ENCODE results near the gene ID4. TPM values are rescaled to one million over a fixed set of nuclear protein-coding genes. Genes with fewer than 3 reads are reported as not detected.

Gene ID4
- total RNA-seq, 4 donors from 2014 or later: 29.2 to 147 (median 57.5) TPM

GRCh38 chr6:19873031-19873430 is 35.9 kb downstream of the ID4 start:
- H3K4me3 ChIP-seq: no peak overlapping the region
- TF ChIP-seq POLR2A (IDR thresholded peaks at IDR 0.05) (no peak), CTCF (IDR thresholded peaks at IDR 0.05) (no peak)

GRCh38 chr6:19876672-19877071 is 39.5 kb downstream of the ID4 start:
- Histone ChIP-seq H3K4me3 (no peak overlapping the region), H3K9me3 (no peaks in the 10 kb centered on the region), H3K4me1 (no peaks in the 10 kb centered on the region), H3K27ac (no peak overlapping the region), H3K36me3 (no peaks in the 10 kb centered on the region), H3K27me3 (no peaks in the 10 kb centered on the region)
- TF ChIP-seq POLR2A (IDR thresholded peaks at IDR 0.05) (no peak), CTCF (IDR thresholded peaks at IDR 0.05) (no peak)
- intact Hi-C loops (cut with DNase I; ENCODE audit: low total_unique reads): no loop called here
- DNase-seq: no peak

More at GRCh38 chr6:19873031-19873430, 35.9 kb downstream of the ID4 start:
- DNase-seq: no peak
- H3K27me3 ChIP-seq: no peaks in the 10 kb centered on the region
- H3K9me3 ChIP-seq: no peaks in the 10 kb centered on the region
- H3K36me3 ChIP-seq: no peaks in the 10 kb centered on the region
- no peak overlapping the region for H3K27ac ChIP-seq
- H3K4me1 ChIP-seq: no peaks in the 10 kb centered on the region
- intact Hi-C loops (cut with DNase I; ENCODE audit: low total_unique reads): no loop called here

- no peak overlapping the region for H3K27ac ChIP-seq
- intact Hi-C loops (cut with DNase I; ENCODE audit: low total_unique reads): no loop called here
Observed at GRCh38 chr6:19879663-19880062, 42.5 kb downstream of the ID4 start.

GRCh38 chr6:19880066-19880465 is 42.9 kb downstream of the ID4 start:
- no peaks in the 10 kb centered on the region for H3K27me3 ChIP-seq
- intact Hi-C loops (cut with DNase I; ENCODE audit: low total_unique reads): no loop called here
- no peaks in the 10 kb centered on the region for H3K36me3 ChIP-seq
- TF ChIP-seq CTCF (IDR thresholded peaks at IDR 0.05): no peak
- H3K9me3 ChIP-seq: no peaks in the 10 kb centered on the region
- H3K4me3 ChIP-seq: no peak overlapping the region
- no peak overlapping the region for H3K27ac ChIP-seq
- no peaks in the 10 kb centered on the region for H3K4me1 ChIP-seq
- no peak for DNase-seq

More at GRCh38 chr6:19879663-19880062, 42.5 kb downstream of the ID4 start:
- Histone ChIP-seq H3K9me3 (no peaks in the 10 kb centered on the region), H3K27me3 (no peaks in the 10 kb centered on the region), H3K4me1 (no peaks in the 10 kb centered on the region), H3K36me3 (no peaks in the 10 kb centered on the region), H3K4me3 (no peak overlapping the region)
- TF ChIP-seq POLR2A (IDR thresholded peaks at IDR 0.05) (no peak), CTCF (IDR thresholded peaks at IDR 0.05) (no peak)
- DNase-seq: no peak

- no peak for DNase-seq
- no peaks in the 10 kb centered on the region for H3K9me3 ChIP-seq
- no peaks in the 10 kb centered on the region for H3K27me3 ChIP-seq
- no peak overlapping the region for H3K27ac ChIP-seq
- TF ChIP-seq CTCF (IDR thresholded peaks at IDR 0.05) (no peak), POLR2A (IDR thresholded peaks at IDR 0.05) (no peak)
- H3K36me3 ChIP-seq: no peaks in the 10 kb centered on the region
- no peaks in the 10 kb centered on the region for H3K4me1 ChIP-seq
- intact Hi-C loops (cut with DNase I; ENCODE audit: low total_unique reads): no loop called here
- H3K4me3 ChIP-seq: no peak overlapping the region
Observed at GRCh38 chr6:19891451-19891850, 54.3 kb downstream of the ID4 start.

Data from uterus (tissue), 4 donors.